H1 (cell line): ENCODE data around the gene PPFIA2. TPM values are rescaled to one million over a fixed set of nuclear protein-coding genes. Genes with fewer than 3 reads are reported as not detected.

Source experiments
- CTCF ChIA-PET: fragments of 300-600 bp; sonication (Branson Sonifier 250); formaldehyde crosslinking; loops from one replicate; lab custom pipeline; 2021; ENCODE audit not compliant: partially characterized antibody; lab: Charles Lee
- POLR2A ChIA-PET: fragments of 300-600 bp; sonication (Branson Sonifier 250); formaldehyde crosslinking; loops from one replicate; lab custom pipeline; 2021; ENCODE audit warnings: inconsistent platforms; ENCODE audit not compliant: partially characterized antibody; lab: Charles Lee
- DNase-seq, 2 experiments: peaks; one replicate each; pipeline versions ENCODE4 v3.0.0 to v3.0.0-alpha.2; 2010 to 2022; ENCODE audit warnings: low spot score in 2 of 2, low read depth in 1 of 2, mixed read lengths in 1 of 2
- FAIRE-seq: peaks from 2 replicates; lab custom pipeline; 2011; peaks lifted over from hg19 to GRCh38; lab: Jason Lieb, UNC
- H2AFZ ChIP-seq: 2 replicates; pipeline ENCODE4 v1.8.1; 2012; ENCODE audit warnings: low read length, inconsistent platforms
- H2AK5ac ChIP-seq: 2 replicates; pipeline ENCODE4 v1.6.1; 2013; ENCODE audit warnings: low read depth, low read length
- H2BK120ac ChIP-seq: replicated peaks from 2 replicates; pipeline ENCODE3; 2013; ENCODE audit warnings: low read depth, low read length, inconsistent platforms
- H2BK12ac ChIP-seq: 2 replicates; pipeline ENCODE4 v1.6.1; 2013; ENCODE audit warnings: low read depth, low read length
- H2BK15ac ChIP-seq: 2 replicates; pipeline ENCODE4 v1.6.1; 2013; ENCODE audit warnings: low read length
- H2BK20ac ChIP-seq: 2 replicates; pipeline ENCODE4 v1.6.1; 2013; ENCODE audit warnings: low read length
- H2BK5ac ChIP-seq: 2 replicates; pipeline ENCODE4 v1.6.1; 2013; ENCODE audit warnings: low read depth, low read length
- H3K14ac ChIP-seq: 2 replicates; pipeline ENCODE4 v1.6.1; 2013; ENCODE audit warnings: inconsistent platforms; ENCODE audit not compliant: insufficient read length
- H3K18ac ChIP-seq: 2 replicates; pipeline ENCODE4 v1.6.1; 2013; ENCODE audit warnings: low read length; ENCODE audit errors: extremely low read depth
- H3K23ac ChIP-seq: 2 replicates; pipeline ENCODE4 v1.6.1; 2013; ENCODE audit warnings: inconsistent platforms; ENCODE audit not compliant: insufficient read length
- H3K23me2 ChIP-seq: 2 replicates; pipeline ENCODE4 v1.6.1; 2013; ENCODE audit warnings: low read depth, low read length
- H3K27ac ChIP-seq: 2 replicates; pipeline ENCODE4 v1.6.1; 2011; ENCODE audit warnings: low read depth, low read length, inconsistent platforms
- H3K27me3 ChIP-seq, 4 experiments: replicated peaks in 1 of 4; 1 replicate in 1 of 4; 2 replicates in 3 of 4; pipeline versions ENCODE4 v1.6.1 to v1.8.1; 2011 to 2013; ENCODE audit warnings: low read length in 3 of 4, mild to moderate bottlenecking in 3 of 4, inconsistent platforms in 2 of 4, mixed read lengths in 2 of 4, moderate library complexity in 1 of 4; ENCODE audit not compliant: control insufficient read depth in 3 of 4, insufficient read depth in 3 of 4; ENCODE audit errors: extremely low read depth in 1 of 4
- H3K36me3 ChIP-seq, 4 experiments: 2 replicates each; pipeline versions ENCODE4 v1.6.1 to v1.8.1; 2011 to 2013; ENCODE audit warnings: mild to moderate bottlenecking in 4 of 4, low read length in 3 of 4, moderate library complexity in 2 of 4, control low read depth in 1 of 4, inconsistent platforms in 1 of 4; ENCODE audit not compliant: insufficient read depth in 4 of 4, control insufficient read depth in 2 of 4
- H3K4ac ChIP-seq: replicated peaks from 2 replicates; pipeline ENCODE3; 2013; ENCODE audit warnings: low read length, low read depth, mixed read lengths, inconsistent platforms; ENCODE audit not compliant: insufficient read length
- H3K4me1 ChIP-seq, 4 experiments: replicated peaks in 1 of 4; 1 replicate in 1 of 4; 2 replicates in 3 of 4; pipeline versions ENCODE4 v1.6.1 to v1.8.1; 2011 to 2013; ENCODE audit warnings: low read length in 3 of 4, inconsistent platforms in 2 of 4, mixed read lengths in 1 of 4; ENCODE audit not compliant: insufficient read depth in 4 of 4, control insufficient read depth in 3 of 4
- H3K4me2 ChIP-seq, 2 experiments: 2 replicates each; pipeline versions ENCODE4 v1.6.1 to v1.8.1; 2011 to 2013; ENCODE audit warnings: low read depth in 2 of 2, low read length in 2 of 2, control low read depth in 1 of 2, inconsistent platforms in 1 of 2, mild to moderate bottlenecking in 1 of 2; ENCODE audit not compliant: insufficient read depth in 1 of 2
- H3K4me3 ChIP-seq, 4 experiments: fragments of 200-600, 300-600 bp in 1 of 4; sonication (generic), shearing (Covaris generic), sonication (Bioruptor Twin) in 1 of 4; 2 replicates each; pipeline versions ENCODE4 v1.5.1 to v1.8.1; 2011 to 2016; ENCODE audit warnings: low read length in 4 of 4, low read depth in 3 of 4, control low read depth in 2 of 4, inconsistent platforms in 2 of 4, mild to moderate bottlenecking in 2 of 4, mixed read lengths in 1 of 4, moderate library complexity in 1 of 4; ENCODE audit not compliant: insufficient read depth in 2 of 4; ENCODE audit errors: extremely low read depth in 1 of 4
- H3K56ac ChIP-seq: replicated peaks from 2 replicates; pipeline ENCODE3; 2013; ENCODE audit warnings: low read depth, mild to moderate bottlenecking, mixed read lengths, low read length, inconsistent platforms; ENCODE audit not compliant: insufficient read length
- H3K79me1 ChIP-seq: 2 replicates; pipeline ENCODE4 v1.6.1; 2013; ENCODE audit warnings: low read depth, low read length, control low read depth
- H3K79me2 ChIP-seq, 2 experiments: 2 replicates each; pipeline versions ENCODE4 v1.6.1 to v1.8.1; 2012 to 2013; ENCODE audit warnings: low read length in 2 of 2, mild to moderate bottlenecking in 2 of 2, inconsistent platforms in 1 of 2; ENCODE audit not compliant: insufficient read depth in 2 of 2, control insufficient read depth in 1 of 2
- H3K9ac ChIP-seq, 4 experiments: replicated peaks in 1 of 4; 1 replicate in 1 of 4; 2 replicates in 3 of 4; pipeline versions ENCODE4 v1.6.1 to v1.8.1; 2011 to 2013; ENCODE audit warnings: low read depth in 3 of 4, low read length in 3 of 4, control low read depth in 2 of 4, mild to moderate bottlenecking in 2 of 4, moderate library complexity in 2 of 4, inconsistent platforms in 1 of 4; ENCODE audit errors: extremely low read depth in 1 of 4
- H3K9me3 ChIP-seq, 2 experiments: 2 replicates each; pipeline versions ENCODE4 v1.6.1 to v1.8.1; 2012 to 2013; ENCODE audit warnings: mild to moderate bottlenecking in 2 of 2, moderate library complexity in 2 of 2, control low read depth in 1 of 2, inconsistent platforms in 1 of 2, low read depth in 1 of 2, low read length in 1 of 2, mixed read lengths in 1 of 2; ENCODE audit not compliant: insufficient read depth in 2 of 2
- H4K20me1 ChIP-seq, 2 experiments: replicated peaks in 1 of 2; 2 replicates each; pipeline versions ENCODE3 to v1.8.1; 2011 to 2013; ENCODE audit warnings: inconsistent platforms in 2 of 2, low read length in 2 of 2, mild to moderate bottlenecking in 1 of 2; ENCODE audit not compliant: insufficient read depth in 2 of 2, control insufficient read depth in 1 of 2
- H4K5ac ChIP-seq: 2 replicates; pipeline ENCODE4 v1.6.1; 2013; ENCODE audit warnings: low read length, low read depth, mixed read lengths, inconsistent platforms; ENCODE audit not compliant: insufficient read length
- H4K8ac ChIP-seq: 2 replicates; pipeline ENCODE4 v1.8.0; 2013; ENCODE audit warnings: mild to moderate bottlenecking, moderate library complexity, low read length, inconsistent platforms; ENCODE audit not compliant: insufficient read depth; ENCODE audit errors: extremely low read depth
- H4K91ac ChIP-seq: replicated peaks from 2 replicates; pipeline ENCODE3; 2013; ENCODE audit warnings: low read length, mixed read lengths, inconsistent platforms; ENCODE audit not compliant: insufficient read length
- ATF2 ChIP-seq: IDR thresholded peaks from 2 replicates; pipeline ENCODE4 v1.6.1; 2012; ENCODE audit warnings: low read length, inconsistent platforms
- CBX8 ChIP-seq: fragments of 300-800, 300-1000 bp; sonication (generic); IDR thresholded peaks from 2 replicates; pipeline ENCODE4 v1.7.1; 2016; ENCODE audit warnings: low read depth, low read length, borderline replicate concordance
- CTBP2 ChIP-seq: IDR thresholded peaks from 2 replicates; pipeline ENCODE4 v1.7.0; 2011; ENCODE audit warnings: borderline replicate concordance, mild to moderate bottlenecking, moderate library complexity, mixed read lengths, low read length; ENCODE audit not compliant: insufficient read depth, insufficient read length
- EP300 ChIP-seq, 2 experiments: IDR thresholded peaks; 1 replicate in 1 of 2; 2 replicates in 1 of 2; pipeline ENCODE4 v1.6.1; 2011 to 2012; ENCODE audit warnings: low read depth in 2 of 2, low read length in 2 of 2, mild to moderate bottlenecking in 2 of 2, borderline replicate concordance in 1 of 2, inconsistent platforms in 1 of 2, moderate library complexity in 1 of 2
- EZH2 ChIP-seq: fragments of 200-600 bp; sonication (generic); IDR thresholded peaks from 2 replicates; pipeline ENCODE4 v1.7.1; 2012; ENCODE audit warnings: low read depth, mild to moderate bottlenecking, moderate library complexity, low read length, inconsistent platforms; ENCODE audit not compliant: severe bottlenecking
- HDAC6 ChIP-seq: IDR thresholded peaks from one replicate; pipeline ENCODE4 v1.7.1; 2012; ENCODE audit warnings: low read depth, mild to moderate bottlenecking, inconsistent platforms, low read length, moderate library complexity
- RBBP5 ChIP-seq: IDR thresholded peaks from 2 replicates; pipeline ENCODE4 v1.7.1; 2012; ENCODE audit warnings: low read depth, mild to moderate bottlenecking, inconsistent platforms, low read length, moderate library complexity, borderline replicate concordance
- RFX5 ChIP-seq: IDR thresholded peaks from 2 replicates; pipeline ENCODE4 v1.6.1; 2011; ENCODE audit warnings: low read depth, low read length, improper control_type of control experiment, borderline replicate concordance
- SUZ12 ChIP-seq: fragments of 200-600 bp; sonication (generic); IDR thresholded peaks from 2 replicates; pipeline ENCODE4 v1.6.1; 2012; ENCODE audit warnings: mild to moderate bottlenecking, inconsistent platforms, low read length, moderate library complexity, mixed read lengths
- TEAD4 ChIP-seq: IDR thresholded peaks from 2 replicates; pipeline ENCODE4 v1.6.1; 2012; ENCODE audit warnings: low read depth, low read length, inconsistent platforms, mixed read lengths
- USF2 ChIP-seq: IDR thresholded peaks from 2 replicates; pipeline ENCODE4 v1.6.1; 2011; ENCODE audit warnings: low read length, improper control_type of control experiment
- WGBS, 2 experiments: shearing (Covaris generic) in 1 of 2; methylation state at CpG; one replicate each; pipeline versions ENCODE4 v1.1.6 to v1.1.7; 2013 to 2015; ENCODE audit warnings: low lambda C conversion rate in 2 of 2, mixed read lengths in 2 of 2, inconsistent platforms in 1 of 2, low coverage in 1 of 2, missing lambda C conversion rate in 1 of 2; ENCODE audit not compliant: insufficient replicate concordance in 2 of 2, insufficient coverage in 1 of 2, insufficient read length in 1 of 2; ENCODE audit errors: extremely low coverage in 1 of 2, missing lambda C conversion rate in 1 of 2; 5-methylcytosine and 5-hydroxymethylcytosine counted together
- polyA plus RNA-seq, 7 experiments: library from polyadenylated mRNA; depleted of rRNA in 3 of 7; stranded (reverse) in 5 of 7; unstranded in 2 of 7; fragments of >200 nt in 5 of 7; fragments of 200-250 nt in 2 of 7; gene quantifications; 1 replicate in 5 of 7; 2 replicates in 1 of 7; 4 replicates in 1 of 7; pipeline versions ENCODE4 v1.2.1 to v1.2.3, GENCODE V29; 2011 to 2013; ENCODE audit warnings: missing spikeins in 2 of 7, mixed read lengths in 2 of 7
- total RNA-seq: library from RNA; stranded (reverse); fragmentation: NEBNext Ultra II Directional; extraction: Animal tissue kit (Norgen Biotek cat#: 25700); gene quantifications from 2 replicates; pipeline ENCODE4 v1.2.1, GENCODE V29; 2021

PPFIA2 gene
- total and polyA plus RNA-seq, 2 of the 8 experiments (the other 6 are each of a cell fraction or from before 2014, with no cell fraction given): 1.2 to 1.8 TPM

GRCh38 chr12:81596558-81596957 lies 162.6 kb downstream of the PPFIA2 start:
- no peaks in the 10 kb centered on the region for H4K20me1 ChIP-seq
- no peak overlapping the region for H4K8ac ChIP-seq
- no peaks in the 10 kb centered on the region for H3K36me3 ChIP-seq
- no peak overlapping the region for H2BK20ac ChIP-seq
- H3K27ac ChIP-seq: no peak overlapping the region
- FAIRE-seq: no peak
- H3K79me1 ChIP-seq: no peaks in the 10 kb centered on the region
- no peak overlapping the region for H3K23ac ChIP-seq
- H2BK12ac ChIP-seq: no peak overlapping the region
- H4K5ac ChIP-seq: no peak overlapping the region
- no peaks in the 10 kb centered on the region for H3K9me3 ChIP-seq
- no peaks in the 10 kb centered on the region for H3K4me1 ChIP-seq
- no peaks in the 10 kb centered on the region for H3K23me2 ChIP-seq
- H3K56ac ChIP-seq: no peak overlapping the region
- no peak overlapping the region for H3K4ac ChIP-seq
- no peaks in the 10 kb centered on the region for H3K79me2 ChIP-seq
- ChIA-PET CTCF (no interaction called here), POLR2A (no interaction called here)
- no peaks in the 10 kb centered on the region for H3K27me3 ChIP-seq
- no peak overlapping the region for H3K4me3 ChIP-seq
- H3K14ac ChIP-seq: no peak overlapping the region
- H2AK5ac ChIP-seq: no peak overlapping the region
- DNase-seq: no peak
- no peak overlapping the region for H3K18ac ChIP-seq
- H2BK5ac ChIP-seq: no peak overlapping the region
- H2AFZ ChIP-seq: no peak overlapping the region
- no peak overlapping the region for H2BK15ac ChIP-seq
- 88% methylated on average over 1 of the region's 1 CpG; no CpG with 5 or more reads in 1 of the 2 experiments for WGBS, 2 experiments
- no peak overlapping the region for H4K91ac ChIP-seq
- no peak overlapping the region for H2BK120ac ChIP-seq
- no peak overlapping the region for H3K4me2 ChIP-seq
- no peak overlapping the region for H3K9ac ChIP-seq
- no peak for TF ChIP-seq CBX8
- no peak for TF ChIP-seq EZH2
- no peak for TF ChIP-seq RFX5
- no peak for TF ChIP-seq TEAD4
- TF ChIP-seq EP300 (IDR thresholded peaks at IDR 0.05; ENCODE audit: borderline replicate concordance in 1 of 2, low read depth in 2 of 2, low read length in 2 of 2): no peak
- TF ChIP-seq HDAC6: no peak
- TF ChIP-seq SUZ12: no peak
- TF ChIP-seq RBBP5: no peak
- no peak for TF ChIP-seq CTBP2
- TF ChIP-seq ATF2: no peak
- TF ChIP-seq USF2: no peak
